GM23338 (cell line): Measurements from ENCODE around the gene ARCN1.

Experiments used
- CREB1 ChIP-seq: fragments of 250-450 bp; sonication (Bioruptor Pico); IDR thresholded peaks from 2 replicates; pipeline ENCODE4 v1.5.0; 2020; ENCODE audit warnings: low read depth, mild to moderate bottlenecking, moderate library complexity
- EZH2 ChIP-seq: fragments of 200-600 bp; sonication (generic); IDR thresholded peaks from one replicate; pipeline ENCODE4 v1.8.0; 2017; ENCODE audit warnings: antibody characterized with exemption, mild to moderate bottlenecking, low read depth; ENCODE audit not compliant: unreplicated experiment
- POLR2AphosphoS5 ChIP-seq: IDR thresholded peaks from 2 replicates; pipeline ENCODE4 v1.6.1; 2016; ENCODE audit warnings: antibody characterized with exemption, low read depth
- TF ChIP-seq, protein P1 (sequence below), 2 experiments: fragments of 200-600 bp in 1 of 2; sonication (generic) in 1 of 2; conservative IDR thresholded peaks; 2 replicates each; pipeline versions ENCODE4 v1.5.1 to v1.6.1; 2016 to 2017; ENCODE audit warnings: antibody characterized with exemption in 2 of 2, low read depth in 2 of 2, mild to moderate bottlenecking in 2 of 2, moderate library complexity in 1 of 2

- TF ChIP-seq EZH2 (no peak), POLR2AphosphoS5 (no peak), CREB1 (CRISPR knock-in tag) (no peak)
- TF ChIP-seq, protein P1, sequence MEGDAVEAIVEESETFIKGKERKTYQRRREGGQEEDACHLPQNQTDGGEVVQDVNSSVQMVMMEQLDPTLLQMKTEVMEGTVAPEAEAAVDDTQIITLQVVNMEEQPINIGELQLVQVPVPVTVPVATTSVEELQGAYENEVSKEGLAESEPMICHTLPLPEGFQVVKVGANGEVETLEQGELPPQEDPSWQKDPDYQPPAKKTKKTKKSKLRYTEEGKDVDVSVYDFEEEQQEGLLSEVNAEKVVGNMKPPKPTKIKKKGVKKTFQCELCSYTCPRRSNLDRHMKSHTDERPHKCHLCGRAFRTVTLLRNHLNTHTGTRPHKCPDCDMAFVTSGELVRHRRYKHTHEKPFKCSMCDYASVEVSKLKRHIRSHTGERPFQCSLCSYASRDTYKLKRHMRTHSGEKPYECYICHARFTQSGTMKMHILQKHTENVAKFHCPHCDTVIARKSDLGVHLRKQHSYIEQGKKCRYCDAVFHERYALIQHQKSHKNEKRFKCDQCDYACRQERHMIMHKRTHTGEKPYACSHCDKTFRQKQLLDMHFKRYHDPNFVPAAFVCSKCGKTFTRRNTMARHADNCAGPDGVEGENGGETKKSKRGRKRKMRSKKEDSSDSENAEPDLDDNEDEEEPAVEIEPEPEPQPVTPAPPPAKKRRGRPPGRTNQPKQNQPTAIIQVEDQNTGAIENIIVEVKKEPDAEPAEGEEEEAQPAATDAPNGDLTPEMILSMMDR (conservative IDR thresholded peaks at IDR 0.05; ENCODE audit: low read depth in 2 of 2): no peak
These were observed 51.1 kb downstream of the ARCN1 start for GRCh38 chr11:118623269-118623655.
